MCF 10A (cell line): ENCODE data around the gene HSPB8. TPM values are rescaled to one million over a fixed set of nuclear protein-coding genes. Genes with fewer than 3 reads are reported as not detected.
A peak's percentile ranks its signal among the peaks of the same experiment; 100 is the strongest.

Source experiments
- BruUV-seq: library from RNA; stranded (reverse); fragments of 400-500 nt; replicated peaks from 2 replicates; lab custom pipeline; 2021; lab: Mats Ljungman, UMichigan
- CTCF ChIA-PET: fragments of 300-600 bp; sonication (Branson Sonifier 250); formaldehyde crosslinking; extraction: SDS; loops from one replicate; lab custom pipeline; 2021; ENCODE audit warnings: antibody characterized with exemption, inconsistent platforms; lab: Yijun Ruan, JAX
- POLR2A ChIA-PET: fragments of 300-600, 350-650 bp; sonication (Branson Sonifier 250); formaldehyde crosslinking; extraction: SDS; loops from one replicate; lab custom pipeline; 2020; ENCODE audit warnings: antibody characterized with exemption, inconsistent platforms; lab: Yijun Ruan, JAX
- DNase-seq: peaks from one replicate; pipeline ENCODE4 v3.0.0-alpha.2; 2018; ENCODE audit not compliant: unreplicated experiment
- H3K27ac Mint-ChIP-seq: one replicate; pipeline ENCODE4 v1.8.0; 2022; ENCODE audit warnings: mild to moderate bottlenecking, low read depth, mixed read lengths; ENCODE audit not compliant: unreplicated experiment
- H3K27me3 Mint-ChIP-seq: one replicate; pipeline ENCODE4 v1.8.0; 2022; ENCODE audit warnings: mixed read lengths; ENCODE audit not compliant: insufficient read depth, unreplicated experiment
- H3K36me3 Mint-ChIP-seq: one replicate; pipeline ENCODE4 v1.8.0; 2022; ENCODE audit warnings: mild to moderate bottlenecking, moderate library complexity, mixed read lengths; ENCODE audit not compliant: insufficient read depth, unreplicated experiment
- H3K4me1 Mint-ChIP-seq: one replicate; pipeline ENCODE4 v1.8.0; 2022; ENCODE audit warnings: mixed read lengths; ENCODE audit not compliant: insufficient read depth, unreplicated experiment
- H3K4me3 Mint-ChIP-seq: one replicate; pipeline ENCODE4 v1.8.0; 2022; ENCODE audit warnings: mild to moderate bottlenecking, moderate library complexity, mixed read lengths; ENCODE audit not compliant: unreplicated experiment
- H3K9me3 Mint-ChIP-seq: one replicate; pipeline ENCODE4 v1.8.0; 2022; ENCODE audit warnings: mixed read lengths; ENCODE audit not compliant: unreplicated experiment
- intact Hi-C: fragments of 100-400 bp; cut with micrococcal nuclease; formaldehyde crosslinking; loops from 2 replicates; pipeline ENCODE4 v1.14.1; 2022
- total RNA-seq: library from RNA; stranded (reverse); gene quantifications from 2 replicates; pipeline ENCODE4 v1.2.3, GENCODE V29; 2022
- TF ChIP-seq, protein P1 (sequence below): fragments of 200-600 bp; IDR thresholded peaks from one replicate; pipeline ENCODE4 v1.8.0; 2022; ENCODE audit warnings: antibody characterized with exemption, mild to moderate bottlenecking; ENCODE audit not compliant: unreplicated experiment

HSPB8 gene
- total RNA-seq, 1 experiment from 2014 or later = 0.23 TPM

DNA sequence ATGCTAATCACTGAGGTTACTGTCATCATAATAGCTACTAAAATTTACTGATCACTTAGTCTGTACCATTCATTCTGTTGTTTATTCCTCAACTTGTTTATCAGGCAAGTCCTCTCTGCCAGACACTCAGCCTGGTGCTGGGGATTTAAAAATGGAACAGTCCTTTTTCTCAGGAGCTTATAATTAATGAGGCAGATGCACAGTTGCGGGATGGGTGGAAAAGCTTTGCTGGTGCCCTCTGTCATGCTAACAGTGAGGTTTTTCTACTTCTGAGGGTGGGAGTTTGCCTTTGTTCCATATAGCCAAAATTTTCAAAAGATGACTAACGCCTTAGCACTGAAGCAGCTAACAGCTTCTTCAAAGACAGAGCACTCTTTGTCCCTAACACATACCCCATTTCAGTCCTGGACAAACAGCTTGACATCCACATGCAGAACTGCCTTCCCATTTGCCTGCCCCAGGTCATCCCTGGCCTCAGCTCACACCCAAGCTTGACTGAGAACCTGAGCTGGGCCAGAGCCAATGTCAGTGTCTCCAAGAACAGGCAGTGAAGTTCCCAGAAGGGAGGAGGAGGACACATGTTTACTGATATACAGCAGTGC, 30.8 kb upstream of the HSPB8 start:
- DNase-seq = no peak
- Mint-ChIP-seq H3K4me3 (no peak overlapping the region), H3K27me3 (peaks cover 11% of the 10 kb centered on the region), H3K27ac (no peak overlapping the region), H3K36me3 (no peaks in the 10 kb centered on the region), H3K4me1 (no peaks in the 10 kb centered on the region), H3K9me3 (peaks cover 13% of the 10 kb centered on the region)
- BruUV-seq = no TSS peak
- ChIA-PET CTCF (interaction anchor here (0.8 kb wide), 1 partner anchor 10 kb away, joined by 3 read pairs; no protein-coding TSS in a partner anchor), POLR2A (no interaction called here)
- intact Hi-C loops = no loop called here
- TF ChIP-seq, protein P1, sequence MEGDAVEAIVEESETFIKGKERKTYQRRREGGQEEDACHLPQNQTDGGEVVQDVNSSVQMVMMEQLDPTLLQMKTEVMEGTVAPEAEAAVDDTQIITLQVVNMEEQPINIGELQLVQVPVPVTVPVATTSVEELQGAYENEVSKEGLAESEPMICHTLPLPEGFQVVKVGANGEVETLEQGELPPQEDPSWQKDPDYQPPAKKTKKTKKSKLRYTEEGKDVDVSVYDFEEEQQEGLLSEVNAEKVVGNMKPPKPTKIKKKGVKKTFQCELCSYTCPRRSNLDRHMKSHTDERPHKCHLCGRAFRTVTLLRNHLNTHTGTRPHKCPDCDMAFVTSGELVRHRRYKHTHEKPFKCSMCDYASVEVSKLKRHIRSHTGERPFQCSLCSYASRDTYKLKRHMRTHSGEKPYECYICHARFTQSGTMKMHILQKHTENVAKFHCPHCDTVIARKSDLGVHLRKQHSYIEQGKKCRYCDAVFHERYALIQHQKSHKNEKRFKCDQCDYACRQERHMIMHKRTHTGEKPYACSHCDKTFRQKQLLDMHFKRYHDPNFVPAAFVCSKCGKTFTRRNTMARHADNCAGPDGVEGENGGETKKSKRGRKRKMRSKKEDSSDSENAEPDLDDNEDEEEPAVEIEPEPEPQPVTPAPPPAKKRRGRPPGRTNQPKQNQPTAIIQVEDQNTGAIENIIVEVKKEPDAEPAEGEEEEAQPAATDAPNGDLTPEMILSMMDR = no peak

DNA sequence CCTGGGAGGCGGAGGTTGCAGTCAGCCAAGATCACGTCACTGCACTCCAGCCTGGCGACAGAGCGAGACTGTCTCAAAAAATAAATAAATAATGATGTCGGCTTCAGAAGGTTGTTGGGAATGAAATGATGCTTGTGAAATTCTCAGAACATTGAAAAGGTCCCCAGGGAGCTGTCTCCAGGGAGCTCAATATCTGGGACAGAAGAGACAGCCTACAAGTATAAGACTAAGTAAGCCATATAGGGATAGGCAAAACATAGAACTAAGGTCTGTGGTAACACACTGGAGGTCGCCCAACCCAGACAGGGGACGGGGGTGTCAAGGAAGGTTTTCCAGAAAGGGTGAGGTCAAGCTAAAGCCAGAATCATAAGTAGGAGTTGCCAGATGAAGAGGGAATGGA, 29.5 kb upstream of the HSPB8 start:
- H3K27ac Mint-ChIP-seq = no peak overlapping the region
- no peaks in the 10 kb centered on the region for H3K4me1 Mint-ChIP-seq
- TF ChIP-seq, protein P1 = no peak
- H3K27me3 Mint-ChIP-seq = peaks cover 11% of the 10 kb centered on the region
- H3K36me3 Mint-ChIP-seq = no peaks in the 10 kb centered on the region
- BruUV-seq = no TSS peak
- intact Hi-C loops = no loop called here
- ChIA-PET POLR2A (no interaction called here), CTCF (no interaction called here)
- DNase-seq = no peak
- peaks cover 20% of the 10 kb centered on the region for H3K9me3 Mint-ChIP-seq
- no peak overlapping the region for H3K4me3 Mint-ChIP-seq

DNA sequence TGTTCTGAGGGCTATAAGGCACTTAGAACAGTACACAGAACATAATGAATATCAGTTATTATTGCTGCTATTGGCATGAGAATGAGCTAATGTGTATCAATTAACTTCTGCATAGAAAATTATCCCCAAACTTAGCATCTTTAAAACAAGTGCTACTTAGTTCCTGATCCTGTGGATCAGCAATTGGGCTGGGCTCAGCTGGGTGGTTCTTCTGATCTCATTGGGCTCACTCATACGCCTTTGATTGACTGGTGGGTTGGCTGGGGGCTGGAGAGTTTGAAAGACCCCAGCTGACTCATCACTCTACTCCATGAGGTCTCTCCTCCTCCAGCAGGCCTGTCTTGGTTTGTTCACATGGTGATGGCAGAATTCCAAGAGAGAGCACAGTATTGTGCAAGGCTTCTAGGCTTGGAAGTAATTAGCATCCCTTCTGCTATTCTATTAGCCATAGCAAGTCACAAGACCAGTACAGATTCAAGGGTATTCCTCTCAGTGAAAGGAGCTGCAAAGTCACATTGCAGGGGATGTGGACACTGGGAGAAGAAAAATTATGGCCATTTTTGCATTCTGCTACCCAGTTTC, 27.2 kb upstream of the HSPB8 start:
- Mint-ChIP-seq H3K9me3 (peaks cover 7% of the 10 kb centered on the region), H3K4me1 (no peaks in the 10 kb centered on the region), H3K4me3 (no peak overlapping the region), H3K27me3 (no peaks in the 10 kb centered on the region), H3K27ac (no peak overlapping the region), H3K36me3 (no peaks in the 10 kb centered on the region)
- intact Hi-C loops = no loop called here
- TF ChIP-seq, protein P1 = no peak
- POLR2A ChIA-PET = no interaction called here
- DNase-seq = peak; percentile 6
- CTCF ChIA-PET = interaction anchor here (0.6 to 1.5 kb wide), 4 partner anchors 9 to 154 kb away, joined by 3 read pairs; no protein-coding TSS in a partner anchor
- no TSS peak for BruUV-seq

DNA sequence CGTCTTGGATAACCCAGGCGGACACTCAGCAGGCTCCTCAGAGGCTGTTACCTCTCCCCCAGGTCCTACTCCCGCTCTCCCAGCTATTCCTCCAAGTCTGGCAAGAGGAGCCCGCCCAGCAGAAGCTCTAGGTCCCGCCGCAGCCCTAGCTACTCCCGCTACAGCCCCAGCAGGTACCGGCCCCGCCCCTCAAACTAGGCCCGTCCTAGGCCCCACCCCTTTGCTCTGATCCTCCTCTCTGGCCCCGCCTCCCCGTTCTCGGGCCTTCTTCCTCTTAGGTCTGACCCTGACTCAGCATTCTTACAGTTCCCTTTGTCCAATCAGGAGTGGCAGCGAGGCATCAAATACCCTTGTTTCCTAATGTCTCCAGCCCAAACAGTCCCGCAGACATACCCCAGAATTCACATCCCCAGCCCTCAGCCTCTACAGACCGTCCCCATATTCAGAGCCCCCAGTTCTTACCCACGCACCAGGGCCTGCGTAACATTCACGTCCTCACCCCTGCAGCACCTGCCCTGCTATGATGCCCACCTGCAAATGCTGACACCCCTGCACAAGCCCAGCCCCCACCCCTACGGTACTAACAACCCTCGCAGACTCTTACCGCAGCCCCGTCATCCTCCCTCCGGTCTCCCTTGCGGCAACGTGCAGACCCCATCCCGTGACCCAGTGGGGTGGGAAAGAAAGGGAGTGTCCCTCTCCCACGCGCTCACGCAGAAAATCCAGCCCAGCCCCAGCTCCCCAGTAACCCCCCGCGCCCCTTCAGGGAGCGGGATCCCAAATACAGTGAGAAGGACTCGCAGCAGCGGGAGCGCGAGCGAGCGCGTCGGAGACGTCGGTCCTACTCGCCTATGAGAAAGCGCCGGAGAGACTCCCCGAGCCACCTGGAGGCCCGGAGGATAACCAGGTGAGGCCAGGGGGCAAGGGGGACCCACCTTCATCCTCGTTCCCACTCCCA, 25.0 kb upstream of the HSPB8 start:
- H3K27ac Mint-ChIP-seq = no peak overlapping the region
- no peaks in the 10 kb centered on the region for H3K4me1 Mint-ChIP-seq
- TF ChIP-seq, protein P1 = no peak
- intact Hi-C loops = no loop called here
- ChIA-PET CTCF (interaction anchor here (0.7 kb wide), 1 partner anchor 20 kb away, joined by 3 read pairs; no protein-coding TSS in a partner anchor), POLR2A (no interaction called here)
- DNase-seq = no peak
- H3K36me3 Mint-ChIP-seq = no peaks in the 10 kb centered on the region
- peaks cover 7% of the 10 kb centered on the region for H3K9me3 Mint-ChIP-seq
- BruUV-seq = no TSS peak
- no peak overlapping the region for H3K4me3 Mint-ChIP-seq
- no peaks in the 10 kb centered on the region for H3K27me3 Mint-ChIP-seq
